PC-3 (cell line): ENCODE data around the gene TCEA2. TPM values are rescaled to one million over a fixed set of nuclear protein-coding genes. Genes with fewer than 3 reads are reported as not detected.

Source experiments
- ATAC-seq: fragments of 200-7000 bp; cut with Tn5 transposase; 2 replicates; pipeline ENCODE4 v1.9.1; 2020; ENCODE audit warnings: mild to moderate bottlenecking, moderate library complexity
- BruUV-seq: library from RNA; stranded (reverse); fragments of 400-500 nt; replicated peaks from 2 replicates; lab custom pipeline; 2021; lab: Mats Ljungman, UMichigan
- CTCF ChIA-PET: fragments of 300-600 bp; sonication (Branson Sonifier 250); formaldehyde crosslinking; loops from one replicate; lab custom pipeline; 2022; ENCODE audit warnings: antibody characterized with exemption; lab: Charles Lee
- POLR2A ChIA-PET: fragments of 300-600 bp; sonication (Branson Sonifier 250); formaldehyde crosslinking; loops from one replicate; lab custom pipeline; 2022; ENCODE audit warnings: antibody characterized with exemption; ENCODE audit not compliant: unreplicated experiment; lab: Charles Lee
- DNase-seq: peaks from one replicate; pipeline ENCODE4 v3.0.0-alpha.2; 2015
- H2AFZ ChIP-seq: fragments of 300-600 bp; sonication (generic); 2 replicates; pipeline ENCODE4 v1.6.0; 2016; ENCODE audit warnings: antibody characterized with exemption, low read length
- H3F3A ChIP-seq: fragments of 300-600 bp; sonication (generic); one replicate; pipeline ENCODE4 v1.6.0; 2017; ENCODE audit warnings: antibody characterized with exemption, low read length, control low read depth, mild to moderate bottlenecking; ENCODE audit not compliant: unreplicated experiment
- H3K27ac ChIP-seq: fragments of 300-600 bp; sonication (generic); 2 replicates; pipeline ENCODE4 v1.5.1; 2016; ENCODE audit warnings: mild to moderate bottlenecking, low read length
- H3K27me3 ChIP-seq: fragments of 300-600 bp; sonication (generic); 2 replicates; pipeline ENCODE4 v1.6.1; 2016; ENCODE audit warnings: low read length, mixed read lengths
- H3K36me3 ChIP-seq: fragments of 300-600 bp; sonication (generic); 2 replicates; pipeline ENCODE4 v1.6.1; 2016; ENCODE audit warnings: low read depth, mixed run types, low read length, mixed read lengths
- H3K4me1 ChIP-seq: fragments of 300-600 bp; sonication (generic); 2 replicates; pipeline ENCODE4 v1.5.1; 2016; ENCODE audit warnings: low read length; ENCODE audit not compliant: insufficient read depth
- H3K4me2 ChIP-seq: fragments of 300-600 bp; sonication (generic); 2 replicates; pipeline ENCODE4 v1.6.0; 2016; ENCODE audit warnings: low read length
- H3K4me3 ChIP-seq: fragments of 300-600 bp; sonication (generic); 2 replicates; pipeline ENCODE4 v1.5.1; 2016; ENCODE audit warnings: mild to moderate bottlenecking, low read length, mixed read lengths
- H3K79me2 ChIP-seq: fragments of 300-600 bp; sonication (generic); 2 replicates; pipeline ENCODE4 v1.6.1; 2017; ENCODE audit warnings: low read length, mixed read lengths
- H3K9ac ChIP-seq: fragments of 300-600 bp; sonication (generic); 2 replicates; pipeline ENCODE4 v1.6.0; 2016; ENCODE audit warnings: mild to moderate bottlenecking, low read length
- H3K9me2 ChIP-seq: fragments of 300-600 bp; sonication (generic); replicated peaks from 2 replicates; pipeline ENCODE4 v1.6.1; 2016; ENCODE audit warnings: mixed run types, low read length, mixed read lengths
- H3K9me3 ChIP-seq: fragments of 300-600 bp; sonication (generic); 2 replicates; pipeline ENCODE4 v1.6.1; 2016; ENCODE audit warnings: low read length, mixed read lengths
- H4K20me1 ChIP-seq: fragments of 300-600 bp; sonication (generic); 2 replicates; pipeline ENCODE4 v1.6.1; 2016; ENCODE audit warnings: low read length, mixed read lengths
- CTCF ChIP-seq: fragments of 300-600 bp; sonication (generic); conservative IDR thresholded peaks from 2 replicates; pipeline ENCODE4 v1.5.1; 2017; ENCODE audit warnings: antibody characterized with exemption, low read depth, mild to moderate bottlenecking, low read length
- EZH2 ChIP-seq: fragments of 300-600 bp; sonication (generic); IDR thresholded peaks from one replicate; pipeline ENCODE4 v1.6.1; 2017; ENCODE audit warnings: antibody characterized with exemption, mild to moderate bottlenecking, low read length; ENCODE audit not compliant: unreplicated experiment
- EZH2phosphoT487 ChIP-seq: fragments of 300-600 bp; sonication (generic); IDR thresholded peaks from 2 replicates; pipeline ENCODE4 v1.6.1; 2018; ENCODE audit warnings: mild to moderate bottlenecking, antibody characterized with exemption, low read length, borderline replicate concordance
- intact Hi-C: fragments of 100-400 bp; cut with micrococcal nuclease; formaldehyde crosslinking; loops from 2 replicates; pipeline ENCODE4 v1.9.0; 2023
- total RNA-seq: library from RNA; depleted of rRNA; stranded (reverse); fragments of >200 nt; gene quantifications from 2 replicates; pipeline ENCODE4 v1.2.3, GENCODE V29; 2014

Gene TCEA2
- total RNA-seq, 1 experiment from 2014 or later: 19.1 TPM

DNA sequence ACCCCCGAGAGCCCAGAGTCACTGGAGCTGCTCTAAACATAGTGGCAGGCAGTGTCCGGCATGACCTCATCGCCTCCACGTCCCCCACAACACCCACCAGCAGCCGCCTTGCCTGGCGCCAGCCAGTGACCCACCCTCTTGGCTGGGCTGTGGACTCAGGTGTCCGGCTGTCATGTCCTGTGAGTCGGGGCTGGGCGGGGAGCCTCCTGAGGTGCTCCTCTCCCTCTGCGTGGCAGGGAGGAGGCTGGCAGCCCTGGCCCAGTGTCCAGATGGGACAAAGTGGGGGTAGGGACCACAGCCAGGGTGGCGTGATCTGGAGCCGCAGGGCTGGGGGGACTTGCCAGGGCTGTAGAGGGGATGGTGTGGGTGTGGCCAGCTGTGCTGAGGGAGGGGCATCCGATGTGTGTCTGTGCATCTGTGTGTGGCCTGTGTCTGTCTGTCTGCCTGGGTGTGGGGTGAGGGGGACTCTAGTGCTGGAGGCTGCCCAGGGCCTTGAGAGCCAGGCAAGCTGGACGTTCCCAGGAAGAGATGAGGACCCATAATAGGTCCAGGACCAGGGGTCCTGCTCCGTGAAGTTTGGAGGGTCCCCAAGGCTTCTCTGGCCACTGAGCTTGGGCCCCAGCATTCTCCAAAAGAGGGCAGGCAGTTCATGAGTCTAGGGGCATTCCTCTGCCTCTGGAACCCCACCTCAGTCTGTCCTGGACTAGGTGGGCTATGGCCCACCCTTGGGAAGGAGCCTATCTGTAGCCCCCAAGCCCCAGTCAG is 11.3 kb upstream of the TCEA2 start:
- no peak overlapping the region for H3K27ac ChIP-seq
- no peaks in the 10 kb centered on the region for H3K9me2 ChIP-seq
- POLR2A ChIA-PET: no interaction called here
- H2AFZ ChIP-seq: no peak overlapping the region
- no peaks in the 10 kb centered on the region for H3K27me3 ChIP-seq
- no peak overlapping the region for H3K9ac ChIP-seq
- H3K36me3 ChIP-seq: no peaks in the 10 kb centered on the region
- no peak for DNase-seq
- H4K20me1 ChIP-seq: no peaks in the 10 kb centered on the region
- no TSS peak for BruUV-seq
- no peaks in the 10 kb centered on the region for H3K79me2 ChIP-seq
- H3K4me2 ChIP-seq: no peak overlapping the region
- H3K4me1 ChIP-seq: 0 out of 2 replicates have a peak, but pooled peaks cover 3% of the 10 kb centered on the region
- no peak for ATAC-seq
- no peak overlapping the region for H3K4me3 ChIP-seq
- TF ChIP-seq EZH2: no peak
- TF ChIP-seq EZH2phosphoT487: no peak
- no peak for TF ChIP-seq CTCF
- no peaks in the 10 kb centered on the region for H3F3A ChIP-seq
- intact Hi-C loops: no loop called here
- CTCF ChIA-PET: no interaction called here
- no peaks in the 10 kb centered on the region for H3K9me3 ChIP-seq

DNA sequence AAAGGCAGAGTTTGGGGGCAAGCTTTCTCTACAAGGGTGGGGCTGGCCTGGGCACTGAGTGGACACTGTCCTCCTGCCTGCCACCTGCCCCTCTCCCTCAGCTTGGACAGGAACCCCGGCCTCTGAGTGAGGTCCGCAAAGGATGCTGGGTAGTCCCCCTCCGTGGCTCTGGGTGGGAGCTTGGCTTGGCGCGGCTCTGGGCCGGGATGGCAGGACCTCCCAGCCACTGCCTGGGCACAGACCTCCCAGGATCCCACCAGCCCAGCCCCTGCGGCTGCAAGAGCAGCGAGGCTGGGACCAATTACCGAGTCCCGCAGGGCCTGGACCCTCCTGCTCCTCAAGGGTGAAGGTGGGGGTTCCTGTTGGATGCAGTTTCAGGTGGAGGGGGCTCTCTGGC is 10.7 kb upstream of the TCEA2 start:
- intact Hi-C loops: no loop called here
- Histone ChIP-seq H3K79me2 (no peaks in the 10 kb centered on the region), H3K36me3 (no peaks in the 10 kb centered on the region), H3K9ac (no peak overlapping the region), H3K27me3 (no peaks in the 10 kb centered on the region), H3K4me1 (0 out of 2 replicates have a peak, but pooled peaks cover 3% of the 10 kb centered on the region), H4K20me1 (no peaks in the 10 kb centered on the region), H3K9me2 (no peaks in the 10 kb centered on the region), H3K9me3 (no peaks in the 10 kb centered on the region), H3K4me2 (no peak overlapping the region), H3F3A (no peaks in the 10 kb centered on the region), H3K27ac (no peak overlapping the region), H2AFZ (no peak overlapping the region), H3K4me3 (no peak overlapping the region)
- BruUV-seq: no TSS peak
- POLR2A ChIA-PET: no interaction called here
- no peak for ATAC-seq
- DNase-seq: no peak
- CTCF ChIA-PET: no interaction called here
- TF ChIP-seq EZH2phosphoT487: no peak
- no peak for TF ChIP-seq EZH2
- TF ChIP-seq CTCF: no peak
